ENCODE measurements around the gene ASH1L. TPM values are rescaled to one million over a fixed set of nuclear protein-coding genes. Genes with fewer than 3 reads are reported as not detected.

Gene ASH1L
- total and polyA plus RNA-seq, 2 experiments from 2014 or later, result 23.6 to 24.7 TPM

- ATAC-seq, result no peak
Measured at GRCh38 chr1:155300553-155301329, 261.9 kb downstream of the ASH1L start.

More at GRCh38 chr1:155300553-155301329, 261.9 kb downstream of the ASH1L start:
- TF ChIP-seq EZH2 (IDR thresholded peaks at IDR 0.05; ENCODE audit: low read depth, unreplicated experiment) (no peak), ZNF331 (CRISPR knock-in tag; IDR thresholded peaks at IDR 0.05; ENCODE audit: low read depth) (no peak), POLR2AphosphoS5 (IDR thresholded peaks at IDR 0.05; ENCODE audit: low read depth) (no peak), NANOG (IDR thresholded peaks at IDR 0.05; ENCODE audit: borderline replicate concordance) (no peak), CREB1 (CRISPR knock-in tag; IDR thresholded peaks at IDR 0.05; ENCODE audit: low read depth) (no peak), ZNF462 (CRISPR knock-in tag; IDR thresholded peaks at IDR 0.05) (no peak), EZH2phosphoT487 (IDR thresholded peaks at IDR 0.05; ENCODE audit: unreplicated experiment) (no peak), JUNB (IDR thresholded peaks at IDR 0.05; ENCODE audit: unreplicated experiment) (no peak), ZNF114 (CRISPR knock-in tag; IDR thresholded peaks at IDR 0.05) (no peak), STAT1 (IDR thresholded peaks at IDR 0.05; ENCODE audit: unreplicated experiment) (no peak)
- TF ChIP-seq, protein P1, sequence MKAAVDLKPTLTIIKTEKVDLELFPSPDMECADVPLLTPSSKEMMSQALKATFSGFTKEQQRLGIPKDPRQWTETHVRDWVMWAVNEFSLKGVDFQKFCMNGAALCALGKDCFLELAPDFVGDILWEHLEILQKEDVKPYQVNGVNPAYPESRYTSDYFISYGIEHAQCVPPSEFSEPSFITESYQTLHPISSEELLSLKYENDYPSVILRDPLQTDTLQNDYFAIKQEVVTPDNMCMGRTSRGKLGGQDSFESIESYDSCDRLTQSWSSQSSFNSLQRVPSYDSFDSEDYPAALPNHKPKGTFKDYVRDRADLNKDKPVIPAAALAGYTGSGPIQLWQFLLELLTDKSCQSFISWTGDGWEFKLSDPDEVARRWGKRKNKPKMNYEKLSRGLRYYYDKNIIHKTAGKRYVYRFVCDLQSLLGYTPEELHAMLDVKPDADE (IDR thresholded peaks at IDR 0.05), result no peak
- TF ChIP-seq, protein P2, sequence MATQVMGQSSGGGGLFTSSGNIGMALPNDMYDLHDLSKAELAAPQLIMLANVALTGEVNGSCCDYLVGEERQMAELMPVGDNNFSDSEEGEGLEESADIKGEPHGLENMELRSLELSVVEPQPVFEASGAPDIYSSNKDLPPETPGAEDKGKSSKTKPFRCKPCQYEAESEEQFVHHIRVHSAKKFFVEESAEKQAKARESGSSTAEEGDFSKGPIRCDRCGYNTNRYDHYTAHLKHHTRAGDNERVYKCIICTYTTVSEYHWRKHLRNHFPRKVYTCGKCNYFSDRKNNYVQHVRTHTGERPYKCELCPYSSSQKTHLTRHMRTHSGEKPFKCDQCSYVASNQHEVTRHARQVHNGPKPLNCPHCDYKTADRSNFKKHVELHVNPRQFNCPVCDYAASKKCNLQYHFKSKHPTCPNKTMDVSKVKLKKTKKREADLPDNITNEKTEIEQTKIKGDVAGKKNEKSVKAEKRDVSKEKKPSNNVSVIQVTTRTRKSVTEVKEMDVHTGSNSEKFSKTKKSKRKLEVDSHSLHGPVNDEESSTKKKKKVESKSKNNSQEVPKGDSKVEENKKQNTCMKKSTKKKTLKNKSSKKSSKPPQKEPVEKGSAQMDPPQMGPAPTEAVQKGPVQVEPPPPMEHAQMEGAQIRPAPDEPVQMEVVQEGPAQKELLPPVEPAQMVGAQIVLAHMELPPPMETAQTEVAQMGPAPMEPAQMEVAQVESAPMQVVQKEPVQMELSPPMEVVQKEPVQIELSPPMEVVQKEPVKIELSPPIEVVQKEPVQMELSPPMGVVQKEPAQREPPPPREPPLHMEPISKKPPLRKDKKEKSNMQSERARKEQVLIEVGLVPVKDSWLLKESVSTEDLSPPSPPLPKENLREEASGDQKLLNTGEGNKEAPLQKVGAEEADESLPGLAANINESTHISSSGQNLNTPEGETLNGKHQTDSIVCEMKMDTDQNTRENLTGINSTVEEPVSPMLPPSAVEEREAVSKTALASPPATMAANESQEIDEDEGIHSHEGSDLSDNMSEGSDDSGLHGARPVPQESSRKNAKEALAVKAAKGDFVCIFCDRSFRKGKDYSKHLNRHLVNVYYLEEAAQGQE (IDR thresholded peaks at IDR 0.05; ENCODE audit: unreplicated experiment), result no peak
- TF ChIP-seq, protein P3, sequence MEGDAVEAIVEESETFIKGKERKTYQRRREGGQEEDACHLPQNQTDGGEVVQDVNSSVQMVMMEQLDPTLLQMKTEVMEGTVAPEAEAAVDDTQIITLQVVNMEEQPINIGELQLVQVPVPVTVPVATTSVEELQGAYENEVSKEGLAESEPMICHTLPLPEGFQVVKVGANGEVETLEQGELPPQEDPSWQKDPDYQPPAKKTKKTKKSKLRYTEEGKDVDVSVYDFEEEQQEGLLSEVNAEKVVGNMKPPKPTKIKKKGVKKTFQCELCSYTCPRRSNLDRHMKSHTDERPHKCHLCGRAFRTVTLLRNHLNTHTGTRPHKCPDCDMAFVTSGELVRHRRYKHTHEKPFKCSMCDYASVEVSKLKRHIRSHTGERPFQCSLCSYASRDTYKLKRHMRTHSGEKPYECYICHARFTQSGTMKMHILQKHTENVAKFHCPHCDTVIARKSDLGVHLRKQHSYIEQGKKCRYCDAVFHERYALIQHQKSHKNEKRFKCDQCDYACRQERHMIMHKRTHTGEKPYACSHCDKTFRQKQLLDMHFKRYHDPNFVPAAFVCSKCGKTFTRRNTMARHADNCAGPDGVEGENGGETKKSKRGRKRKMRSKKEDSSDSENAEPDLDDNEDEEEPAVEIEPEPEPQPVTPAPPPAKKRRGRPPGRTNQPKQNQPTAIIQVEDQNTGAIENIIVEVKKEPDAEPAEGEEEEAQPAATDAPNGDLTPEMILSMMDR (conservative IDR thresholded peaks at IDR 0.05; ENCODE audit: low read depth in 2 of 2), result no peak
- Histone ChIP-seq H3K9me2 (ENCODE audit: insufficient read depth) (no peaks in the 10 kb centered on the region), H3K27me3 (ENCODE audit: insufficient read depth) (peaks cover 7% of the 10 kb centered on the region), H4K20me1 (replicated peaks; ENCODE audit: insufficient read depth) (no peaks in the 10 kb centered on the region), H3K4me2 (no peak overlapping the region), H3K27ac (ENCODE audit: low read depth) (no peak overlapping the region), H3K4me1 (ENCODE audit: insufficient read depth) (peaks cover 16% of the 10 kb centered on the region), H3K36me3 (ENCODE audit: insufficient read depth) (no peaks in the 10 kb centered on the region), H3K4me3 (no peak overlapping the region), H3K79me2 (replicated peaks; ENCODE audit: insufficient read depth) (no peaks in the 10 kb centered on the region), H2AFZ (no peak overlapping the region), H3F3A (replicated peaks; ENCODE audit: low read depth) (0 out of 2 replicates have a peak, but pooled peaks cover 8% of the 10 kb centered on the region)
- H3K27me3 Mint-ChIP-seq (ENCODE audit: insufficient read depth, low read depth, poor library complexity), result peaks cover 16% of the 10 kb centered on the region
- no peaks in the 10 kb centered on the region; the same call in 2 of the 3 replicates for H3K36me3 Mint-ChIP-seq (ENCODE audit: low read depth)
- no peaks in the 10 kb centered on the region for H3K9me3 Mint-ChIP-seq
- no peak overlapping the region for H3K4me3 Mint-ChIP-seq
- DNase-seq (ENCODE audit: low spot score), result no peak
- no peak overlapping the region for H3K27ac Mint-ChIP-seq
- H3K4me1 Mint-ChIP-seq, result peaks cover 25% of the 10 kb centered on the region

Measured in GM23338 (cell line).